SIG-M5 treated with dmso at 0.1 percent for 504 hours (cell line): Measurements from ENCODE around the gene BTBD7.
"Not testable (repeated sequence)": the region's sequence is repeated elsewhere in the genome, so short reads cannot be mapped to it uniquely, and the experiment has no call there.

ENCODE experiments used
- DNase-seq: peaks from one replicate; lab custom pipeline; 2025; ENCODE audit not compliant: unreplicated experiment; lab: John Stamatoyannopoulos, UW

The BTBD7 gene, protein sequence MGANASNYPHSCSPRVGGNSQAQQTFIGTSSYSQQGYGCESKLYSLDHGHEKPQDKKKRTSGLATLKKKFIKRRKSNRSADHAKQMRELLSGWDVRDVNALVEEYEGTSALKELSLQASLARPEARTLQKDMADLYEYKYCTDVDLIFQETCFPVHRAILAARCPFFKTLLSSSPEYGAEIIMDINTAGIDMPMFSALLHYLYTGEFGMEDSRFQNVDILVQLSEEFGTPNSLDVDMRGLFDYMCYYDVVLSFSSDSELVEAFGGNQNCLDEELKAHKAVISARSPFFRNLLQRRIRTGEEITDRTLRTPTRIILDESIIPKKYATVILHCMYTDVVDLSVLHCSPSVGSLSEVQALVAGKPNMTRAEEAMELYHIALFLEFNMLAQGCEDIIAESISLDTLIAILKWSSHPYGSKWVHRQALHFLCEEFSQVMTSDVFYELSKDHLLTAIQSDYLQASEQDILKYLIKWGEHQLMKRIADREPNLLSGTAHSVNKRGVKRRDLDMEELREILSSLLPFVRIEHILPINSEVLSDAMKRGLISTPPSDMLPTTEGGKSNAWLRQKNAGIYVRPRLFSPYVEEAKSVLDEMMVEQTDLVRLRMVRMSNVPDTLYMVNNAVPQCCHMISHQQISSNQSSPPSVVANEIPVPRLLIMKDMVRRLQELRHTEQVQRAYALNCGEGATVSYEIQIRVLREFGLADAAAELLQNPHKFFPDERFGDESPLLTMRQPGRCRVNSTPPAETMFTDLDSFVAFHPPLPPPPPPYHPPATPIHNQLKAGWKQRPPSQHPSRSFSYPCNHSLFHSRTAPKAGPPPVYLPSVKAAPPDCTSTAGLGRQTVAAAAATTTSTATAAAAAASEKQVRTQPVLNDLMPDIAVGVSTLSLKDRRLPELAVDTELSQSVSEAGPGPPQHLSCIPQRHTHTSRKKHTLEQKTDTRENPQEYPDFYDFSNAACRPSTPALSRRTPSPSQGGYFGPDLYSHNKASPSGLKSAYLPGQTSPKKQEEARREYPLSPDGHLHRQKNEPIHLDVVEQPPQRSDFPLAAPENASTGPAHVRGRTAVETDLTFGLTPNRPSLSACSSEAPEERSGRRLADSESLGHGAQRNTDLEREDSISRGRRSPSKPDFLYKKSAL

DNA sequence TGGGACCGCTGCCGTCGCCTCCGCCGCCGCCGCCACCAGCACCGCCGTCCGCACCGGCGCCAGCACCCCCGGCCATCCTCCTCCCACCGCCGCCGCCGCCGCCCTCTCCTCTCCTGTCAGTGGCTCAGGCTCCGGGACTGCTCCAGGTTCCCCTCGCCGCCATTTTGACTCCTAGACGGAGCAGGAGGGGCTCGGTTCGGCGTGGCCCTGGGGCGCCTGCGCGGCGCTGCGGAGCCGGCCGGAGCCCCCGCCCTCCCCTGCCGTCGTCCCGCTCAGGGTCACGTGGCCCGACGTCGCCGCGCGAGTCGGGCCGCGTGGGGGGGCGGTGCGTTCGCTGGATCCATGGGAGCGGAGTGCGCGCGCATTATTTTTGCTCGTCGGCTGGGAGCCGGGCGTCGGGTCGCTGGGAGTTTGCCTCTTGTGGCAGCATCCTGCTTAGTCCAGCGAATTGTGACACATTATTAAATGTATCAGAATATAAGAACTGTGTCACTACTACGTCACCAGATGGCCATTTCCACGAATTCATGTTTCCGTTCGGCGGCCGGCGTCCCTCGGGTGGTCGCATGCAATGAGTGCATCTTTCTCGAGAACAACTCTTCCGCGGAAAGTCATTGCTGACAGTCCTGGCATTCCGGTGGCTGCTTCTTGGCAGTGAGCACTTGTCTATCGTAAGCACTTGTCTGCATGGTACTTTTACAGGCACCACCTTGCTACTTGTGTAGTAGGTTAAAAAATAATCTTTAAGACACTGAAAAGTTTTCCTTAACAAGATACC, at the start of gene BTBD7:
Gene BTBD7 (minus strand): TSS at position 184 of the 778 bp plus-strand sequence. CDS start 36,985 bp downstream, outside the sequence.
- peak; percentile 92 for DNase-seq

DNA sequence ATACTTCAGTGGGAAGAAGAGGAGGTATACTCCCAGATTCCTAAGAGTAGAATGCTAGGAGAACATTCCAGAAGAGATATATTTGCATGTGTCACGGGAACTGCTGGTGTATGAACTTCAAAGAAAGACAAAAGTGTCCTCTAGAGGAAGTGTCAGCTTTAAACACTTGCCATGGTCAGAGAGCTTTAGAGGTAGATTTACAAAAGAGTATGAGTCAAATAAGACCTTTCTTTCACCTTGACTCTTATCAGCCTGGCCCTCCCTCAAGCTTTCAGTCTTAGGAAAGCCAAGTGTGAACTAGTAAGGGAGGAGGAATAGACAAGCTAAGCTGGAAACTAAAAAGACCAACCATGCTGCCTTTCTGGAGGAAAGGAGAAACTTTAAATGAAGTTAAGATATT, 48.8 kb upstream of the BTBD7 start:
- no peak for DNase-seq

DNA sequence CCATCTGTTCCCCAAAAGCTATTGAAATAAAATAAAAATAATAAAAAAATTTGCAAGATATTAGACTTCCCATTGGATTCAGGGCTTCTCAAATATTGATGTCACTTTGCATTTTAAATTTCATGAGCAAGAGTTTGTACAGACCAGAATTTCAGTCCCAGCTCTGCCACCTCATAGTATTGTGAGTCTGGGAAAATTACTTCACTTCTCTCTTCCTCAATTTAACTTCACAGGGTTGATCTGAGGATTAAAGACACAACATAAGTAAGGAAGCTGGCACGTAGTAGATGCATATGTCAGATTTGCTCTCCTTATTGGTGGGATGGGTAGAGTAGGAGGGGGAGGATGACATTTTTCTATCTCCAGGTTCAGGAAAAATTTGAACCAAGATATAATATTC, 47.0 kb upstream of the BTBD7 start:
- peak; percentile 59 for DNase-seq

DNA sequence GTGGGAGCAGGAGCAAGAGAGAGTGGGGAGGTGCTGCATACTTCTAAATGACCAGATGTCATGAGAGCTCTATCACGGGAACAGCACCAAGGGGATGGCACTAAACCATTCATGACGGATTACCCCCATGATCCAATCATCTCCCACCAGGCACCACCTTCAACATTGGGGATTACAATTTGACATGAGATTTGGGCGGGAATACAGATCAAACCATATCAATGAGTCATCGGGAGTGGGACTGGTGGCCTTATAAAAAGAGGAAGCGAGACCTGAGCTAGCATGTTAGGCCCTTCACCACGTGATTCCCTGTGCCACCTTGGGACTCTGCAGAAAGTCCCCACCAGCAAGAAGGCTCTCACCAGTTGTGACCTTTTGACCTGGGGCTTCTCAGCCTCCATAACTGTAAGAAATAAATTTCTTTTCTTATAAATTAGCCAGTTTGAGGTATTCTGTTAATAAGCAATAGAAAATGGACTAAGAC, 42.9 kb upstream of the BTBD7 start:
- peak; percentile 85 for DNase-seq

DNA sequence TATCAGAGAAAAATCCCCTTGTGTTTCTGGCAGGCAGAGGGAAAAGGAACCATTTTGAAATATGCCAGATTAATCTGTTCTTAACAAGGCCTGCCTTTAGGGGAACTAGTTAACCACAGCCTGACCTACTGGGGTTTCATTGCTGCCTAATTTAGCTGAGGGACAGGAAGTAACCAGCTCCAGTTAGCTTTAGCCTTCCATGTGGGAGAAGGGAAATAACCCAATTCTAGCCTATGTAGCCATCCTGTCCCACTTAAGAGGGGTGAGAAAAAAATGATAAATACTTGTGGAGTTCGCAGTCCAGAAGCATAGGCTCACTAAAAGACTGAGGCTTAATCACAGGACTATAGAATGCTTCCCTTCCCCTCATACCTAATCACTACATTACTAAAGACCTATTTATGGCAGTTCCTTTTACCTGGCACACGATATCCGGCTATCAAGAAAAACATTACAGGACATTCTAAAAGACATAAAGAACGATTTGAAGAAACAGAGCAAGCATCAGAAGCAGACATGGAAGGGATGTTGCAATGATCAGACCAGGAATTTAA, 37.0 kb upstream of the BTBD7 start:
- peak; percentile 86 for DNase-seq

- DNase-seq = peak; percentile 42
These were observed 36.3 kb upstream of the BTBD7 start for GRCh38 chr14:93368996-93369712.

GRCh38 chr14:93354873-93355272, 22.0 kb upstream of the BTBD7 start:
- not testable (repeated sequence) for DNase-seq

DNA sequence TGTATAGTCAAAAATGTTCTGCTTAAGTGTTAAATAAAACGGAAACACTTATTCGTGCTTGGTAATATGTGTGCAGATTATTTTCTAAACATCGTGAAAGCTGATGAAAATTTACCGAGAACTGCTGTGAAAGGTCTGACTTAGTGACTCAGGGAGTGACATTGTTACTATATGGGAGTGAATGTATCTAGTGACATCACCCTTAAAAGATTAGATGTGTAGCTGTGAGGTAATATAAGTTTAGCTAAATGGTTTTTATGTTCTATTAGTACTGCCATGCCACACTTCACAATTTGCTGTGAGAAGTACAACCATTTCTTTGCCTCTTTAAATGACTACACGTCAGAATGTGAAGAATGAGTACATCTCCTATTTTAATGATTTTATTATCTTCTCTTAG, 15.5 kb upstream of the BTBD7 start:
- no peak for DNase-seq

DNA sequence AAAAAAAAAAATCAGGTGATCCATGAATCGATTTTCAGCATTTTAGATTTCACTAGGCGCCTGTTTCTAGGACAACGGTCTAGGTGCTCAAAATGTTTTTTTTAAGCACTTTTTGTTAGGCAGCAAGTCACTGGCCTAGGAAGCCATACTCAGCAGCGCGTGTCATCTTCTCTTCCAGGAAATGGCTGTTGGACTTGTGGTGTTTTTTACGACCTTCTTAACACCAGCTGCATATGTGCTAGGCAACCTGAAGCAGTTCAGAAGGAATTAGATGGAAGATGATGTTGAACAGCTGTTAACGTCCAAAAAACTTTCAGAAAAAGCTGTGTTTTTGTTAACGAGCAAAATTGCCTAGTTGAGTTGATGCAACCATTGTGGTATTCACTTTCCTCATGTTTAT, 15.0 kb upstream of the BTBD7 start:
- DNase-seq = no peak

- no peak for DNase-seq
These were observed 14.3 kb upstream of the BTBD7 start, which contains the start of gene COX8C for GRCh38 chr14:93346926-93347721. COX8C (plus strand) TSS chr14:93347182; CDS start chr14:93347269, 87 bp downstream.

DNA sequence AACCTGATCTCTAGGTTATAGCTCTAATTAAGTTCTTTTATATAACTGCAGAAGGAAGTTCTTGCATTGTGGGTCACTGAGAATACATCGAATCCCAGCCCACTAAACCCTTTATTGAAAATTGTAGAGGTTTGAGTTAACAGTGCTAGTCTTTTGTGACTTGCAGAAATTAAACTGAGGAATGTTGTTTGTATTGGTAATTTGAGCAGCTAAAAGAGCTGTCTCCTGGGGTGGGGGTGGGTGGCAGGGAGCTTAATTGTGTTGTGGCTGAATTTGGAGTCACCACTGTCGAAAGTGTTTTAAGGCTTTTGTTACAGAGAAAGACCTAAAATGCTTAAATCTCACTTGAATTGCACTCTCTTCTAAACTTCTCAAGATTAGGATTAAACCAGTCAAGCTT, 11.0 kb upstream of the BTBD7 start:
- no peak for DNase-seq

GRCh38 chr14:93343266-93343665, 10.4 kb upstream of the BTBD7 start:
- DNase-seq = peak; percentile 89

DNA sequence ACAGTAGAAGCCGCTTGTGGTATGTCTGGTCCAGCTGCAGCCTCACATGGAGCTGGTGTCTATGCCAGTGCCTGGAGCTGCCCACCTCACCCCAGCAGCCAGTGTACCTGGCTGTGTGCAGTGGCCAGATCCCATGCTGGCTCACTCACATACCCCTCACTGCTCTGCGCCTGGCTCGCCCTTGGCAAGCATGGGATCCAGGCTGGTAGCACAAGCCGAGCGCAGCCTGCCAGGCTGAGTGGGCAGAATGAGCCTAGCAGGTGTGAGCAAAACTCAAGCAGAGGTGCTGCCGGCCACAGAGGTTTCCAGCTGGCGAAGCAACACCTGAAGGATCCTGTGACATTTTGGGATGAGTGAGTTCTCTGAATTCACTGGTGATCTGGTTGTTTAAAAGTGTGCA, 5.0 kb upstream of the BTBD7 start:
- no peak for DNase-seq

- no peak for DNase-seq
These were observed 4.4 kb upstream of the BTBD7 start for GRCh38 chr14:93337143-93337753.

- no peak for DNase-seq
These were observed 831 bp upstream of the BTBD7 start for GRCh38 chr14:93333631-93334103.

- DNase-seq = no peak
These were observed 411 bp downstream of the BTBD7 start for GRCh38 chr14:93332397-93332852.

DNA sequence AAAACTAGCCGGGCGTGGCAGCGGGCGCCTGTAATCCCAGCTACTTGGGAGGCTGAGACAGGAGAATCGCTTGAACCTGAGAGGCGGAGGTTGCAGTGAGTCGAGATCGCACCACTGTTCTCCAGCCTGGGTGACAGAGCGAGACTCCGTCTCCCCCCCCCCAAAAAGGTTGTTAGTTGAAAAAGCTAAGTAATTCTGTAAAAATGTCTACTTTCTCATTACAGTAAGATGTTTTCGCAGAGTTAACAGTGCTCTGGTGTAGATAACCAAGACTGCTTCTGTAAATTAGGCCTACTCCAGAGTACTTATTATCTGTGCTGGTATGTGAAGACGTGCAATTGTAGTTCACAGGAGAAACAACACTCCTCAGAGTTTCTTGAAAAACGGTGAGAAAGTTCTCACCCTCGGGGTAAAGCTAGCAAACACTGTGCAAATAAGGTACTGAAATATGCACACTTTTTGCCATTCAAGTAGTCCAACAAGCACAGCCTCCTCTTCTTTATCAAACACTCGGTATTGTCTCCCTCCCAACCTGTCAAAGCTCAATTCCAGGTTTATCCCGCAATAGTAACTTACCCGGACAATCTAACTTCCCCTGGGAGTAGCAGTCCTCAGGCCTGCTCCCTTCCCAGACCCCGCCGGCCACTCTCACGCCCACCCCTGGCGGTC, 974 bp downstream of the BTBD7 start:
- DNase-seq = peak; percentile 8
